ENCODE measurements around the gene ANTXR2.

Gene ANTXR2

GRCh38 chr4:80069108-80069836 lies 3.8 kb downstream of the ANTXR2 start:
- DNase-seq (ENCODE audit: low read depth), result no peak

- DNase-seq (ENCODE audit: low read depth), result no peak
These were observed 7.4 kb downstream of the ANTXR2 start for GRCh38 chr4:80065601-80066000.

GRCh38 chr4:80062527-80062926 lies 10.5 kb downstream of the ANTXR2 start:
- no peak for DNase-seq (ENCODE audit: low read depth)

GRCh38 chr4:80060804-80061203 lies 12.2 kb downstream of the ANTXR2 start:
- no peak for DNase-seq (ENCODE audit: low read depth)

- DNase-seq (ENCODE audit: low read depth), result peak; percentile 31
These were observed 14.3 kb downstream of the ANTXR2 start for GRCh38 chr4:80058740-80059139.

- no peak for DNase-seq (ENCODE audit: low read depth)
These were observed 18.7 kb downstream of the ANTXR2 start for GRCh38 chr4:80054375-80054774.

- no peak for DNase-seq (ENCODE audit: low read depth)
These were observed 19.7 kb downstream of the ANTXR2 start for GRCh38 chr4:80053140-80053910.

GRCh38 chr4:80049813-80050534 lies 23.1 kb downstream of the ANTXR2 start:
- no peak for DNase-seq (ENCODE audit: low read depth)

GRCh38 chr4:80049402-80049801 lies 23.6 kb downstream of the ANTXR2 start:
- DNase-seq (ENCODE audit: low read depth), result no peak

GRCh38 chr4:80045786-80046185 lies 27.2 kb downstream of the ANTXR2 start:
- DNase-seq (ENCODE audit: low read depth), result peak; percentile 73

GRCh38 chr4:80043541-80043940 lies 29.5 kb downstream of the ANTXR2 start:
- no peak for DNase-seq (ENCODE audit: low read depth)

- no peak for DNase-seq (ENCODE audit: low read depth)
These were observed 30.2 kb downstream of the ANTXR2 start for GRCh38 chr4:80042821-80043220.

GRCh38 chr4:80037864-80038263 lies 35.2 kb downstream of the ANTXR2 start:
- no peak for DNase-seq (ENCODE audit: low read depth)

- DNase-seq (ENCODE audit: low read depth), result peak; percentile 87
These were observed 35.9 kb downstream of the ANTXR2 start for GRCh38 chr4:80036949-80037685.

GRCh38 chr4:80036306-80036705 lies 36.7 kb downstream of the ANTXR2 start:
- DNase-seq (ENCODE audit: low read depth), result no peak

GRCh38 chr4:80035336-80035735 lies 37.7 kb downstream of the ANTXR2 start:
- no peak for DNase-seq (ENCODE audit: low read depth)

- DNase-seq (ENCODE audit: low read depth), result no peak
These were observed 39.4 kb downstream of the ANTXR2 start for GRCh38 chr4:80033581-80033980.

- no peak for DNase-seq (ENCODE audit: low read depth)
These were observed 43.7 kb downstream of the ANTXR2 start for GRCh38 chr4:80029364-80029763.

- DNase-seq (ENCODE audit: low read depth), result peak; percentile 33
These were observed 45.4 kb downstream of the ANTXR2 start for GRCh38 chr4:80027611-80028010.

- no peak for DNase-seq (ENCODE audit: low read depth)
These were observed 46.9 kb downstream of the ANTXR2 start for GRCh38 chr4:80026100-80026499.

- no peak for DNase-seq (ENCODE audit: low read depth)
These were observed 48.7 kb downstream of the ANTXR2 start for GRCh38 chr4:80024335-80024734.

- no peak for DNase-seq (ENCODE audit: low read depth)
These were observed 50.7 kb downstream of the ANTXR2 start for GRCh38 chr4:80022282-80022681.

All from fibroblast of gingiva (primary cell).